Ishikawa (cell line): Measurements from ENCODE around the gene ZNF530.

Source experiments
- CREB1 ChIP-seq: IDR thresholded peaks from 2 replicates; pipeline ENCODE4 v1.6.1; 2012; ENCODE audit warnings: low read depth
- FOXM1 ChIP-seq: IDR thresholded peaks from 2 replicates; pipeline ENCODE4 v1.6.1; 2012; ENCODE audit warnings: low read depth, borderline replicate concordance
- TAF1 ChIP-seq: IDR thresholded peaks from 2 replicates; pipeline ENCODE4 v1.6.1; 2012; ENCODE audit warnings: low read depth, mild to moderate bottlenecking
- ZBTB7A ChIP-seq: IDR thresholded peaks from 2 replicates; pipeline ENCODE4 v1.6.1; 2012; ENCODE audit warnings: low read depth

DNA sequence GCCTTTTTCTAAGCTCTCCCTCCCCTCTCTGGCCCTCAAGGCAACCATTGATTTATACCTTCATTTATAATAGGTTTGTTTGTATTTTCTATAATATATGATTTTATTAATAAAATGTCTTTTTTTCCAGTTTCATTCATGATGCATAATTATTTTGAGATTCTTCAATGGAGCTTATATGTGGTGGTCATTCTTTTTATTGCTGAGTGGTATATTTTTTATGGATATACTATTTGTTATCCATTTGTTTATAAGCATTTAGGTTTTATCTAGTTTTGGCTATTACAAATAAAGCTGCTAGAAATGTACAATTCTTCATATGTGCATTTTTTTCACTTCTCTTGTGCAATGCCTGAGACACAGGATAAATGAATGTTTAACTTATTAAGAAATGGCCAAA lies 44.0 kb downstream of the ZNF530 start:
- TF ChIP-seq ZBTB7A (no peak), FOXM1 (no peak), CREB1 (no peak), TAF1 (no peak)
